Right lobe of liver (tissue), 6 donors: ENCODE data around the gene CLMN. TPM values are rescaled to one million over a fixed set of nuclear protein-coding genes. Genes with fewer than 3 reads are reported as not detected.
A peak's percentile ranks its signal among the peaks of the same experiment; 100 is the strongest.

ENCODE experiments used
- ATAC-seq, 4 donors: fragments of 200-7000 bp; cut with Tn5 transposase; one replicate each; pipeline ENCODE4 v1.9.1; 2020; ENCODE audit warnings: mild to moderate bottlenecking in 4 of 4, moderate library complexity in 4 of 4
- DNase-seq, 3 donors: peaks; one replicate each; pipeline ENCODE4 v3.0.0-alpha.2; 2020
- H3K27ac ChIP-seq, 3 donors: fragments of 200-600 bp; one replicate each; pipeline ENCODE4 v1.8.0; 2022
- H3K27me3 ChIP-seq, 2 donors: fragments of 200-600 bp; one replicate each; pipeline ENCODE4 v1.8.0; 2022
- H3K36me3 ChIP-seq, 4 donors: fragments of 200-600 bp; sonication (generic) in 1 of 4; one replicate each; pipeline versions ENCODE4 v1.5.1 to v1.8.0; 2017 to 2022; ENCODE audit warnings: control low read depth in 1 of 4
- H3K4me1 ChIP-seq, 4 donors: fragments of 200-600 bp; sonication (generic) in 1 of 4; one replicate each; pipeline versions ENCODE4 v1.5.1 to v1.8.0; 2017 to 2022; ENCODE audit warnings: control low read depth in 1 of 4
- H3K4me3 ChIP-seq, 3 donors: fragments of 200-600 bp; one replicate each; pipeline ENCODE4 v1.8.0; 2022
- H3K9me3 ChIP-seq, 4 donors: fragments of 200-600 bp; sonication (generic) in 1 of 4; one replicate each; pipeline versions ENCODE4 v1.5.1 to v1.8.0; 2017 to 2022; ENCODE audit warnings: control low read depth in 1 of 4
- CTCF ChIP-seq, 4 donors: fragments of 200-600 bp in 3 of 4; fragments of 450-650 bp in 1 of 4; IDR thresholded peaks; one replicate each; pipeline versions ENCODE4 v1.5.1 to v1.8.0; 2016 to 2022; ENCODE audit warnings: antibody characterized with exemption in 4 of 4, mild to moderate bottlenecking in 2 of 4
- POLR2A ChIP-seq: fragments of 450-650 bp; IDR thresholded peaks from one replicate; pipeline ENCODE4 v1.6.1; 2017; ENCODE audit warnings: antibody characterized with exemption, mild to moderate bottlenecking
- WGBS: methylation state at CpG from one replicate; pipeline ENCODE4 v1.1.6; 2018; ENCODE audit warnings: low coverage, low lambda C conversion rate; ENCODE audit not compliant: insufficient coverage; ENCODE audit errors: missing lambda C conversion rate; 5-methylcytosine and 5-hydroxymethylcytosine counted together
- intact Hi-C, 2 donors: fragments of 100-400 bp; cut with DNase I; formaldehyde crosslinking; loops; one replicate each; pipeline versions ENCODE4 v1.11.2 to v1.14.1; 2022
- total RNA-seq, 6 experiments: library from RNA; depleted of rRNA in 2 of 6; stranded (reverse); fragments of >200 nt in 2 of 6; fragmentation: NEBNext Ultra II Directional in 3 of 6; extraction: Animal tissue kit (Norgen Biotek cat#: 25700) in 3 of 6; gene quantifications; one replicate each; pipeline versions ENCODE4 v1.1.0 to v1.2.4, GENCODE V29; 2016 to 2023
- donor health status: DM: no; HTN: yes; CAD: no.
- donor health status: DM: no; HTN: no; CAD: no.
- donor health status: DM: no; HTN: no; CAD: no.
- donor health status: DM: no; HTN: yes; CAD: no.
- donor health status: DM: no; HTN: yes; CAD: no.

Gene CLMN
- total RNA-seq, 6 experiments from 2014 or later: 18.4 to 91.8 (median 47.8) TPM

- intact Hi-C loops: no loop called here
- H3K9me3 ChIP-seq: no peaks in the 10 kb centered on the region
- H3K27ac ChIP-seq: no peak overlapping the region
- peaks cover 0 to 30% (median 12%) of the 10 kb centered on the region in 4 donors for H3K4me1 ChIP-seq
- H3K4me3 ChIP-seq: no peak overlapping the region
- WGBS: 63% methylated on average over 3 of the region's 4 CpGs
- H3K36me3 ChIP-seq: peaks cover 0 to 5% (median 0%) of the 10 kb centered on the region in 4 donors
- ATAC-seq (no peak), DNase-seq (no peak)
- no peaks in the 10 kb centered on the region for H3K27me3 ChIP-seq
- TF ChIP-seq POLR2A: no peak
- TF ChIP-seq CTCF (IDR thresholded peaks at IDR 0.05): no peak
Observed at GRCh38 chr14:95218006-95218405, 101.7 kb downstream of the CLMN start.

- DNase-seq: no peak
- H3K36me3 ChIP-seq: peaks cover 0 to 5% (median 0%) of the 10 kb centered on the region in 4 donors
- peaks cover 0 to 32% (median 12%) of the 10 kb centered on the region in 4 donors for H3K4me1 ChIP-seq
- H3K27me3 ChIP-seq: no peaks in the 10 kb centered on the region
- 17% methylated on average over 2 of the region's 10 CpGs for WGBS
- H3K4me3 ChIP-seq: no peak overlapping the region
- ATAC-seq: peak in 3 of 4 donors; percentile 3 to 30 (median 16)
- peak overlapping the region in 1 of 3 donors; percentile 15 for H3K27ac ChIP-seq
- intact Hi-C loops: no loop called here
- TF ChIP-seq POLR2A (no peak), CTCF (IDR thresholded peaks at IDR 0.05) (no peak)
- H3K9me3 ChIP-seq: no peaks in the 10 kb centered on the region
Observed at GRCh38 chr14:95217391-95217900, 102.3 kb downstream of the CLMN start.

GRCh38 chr14:95216008-95216407 is 103.7 kb downstream of the CLMN start:
- intact Hi-C loops: no loop called here
- no peaks in the 10 kb centered on the region for H3K9me3 ChIP-seq
- ATAC-seq: no peak

GRCh38 chr14:95215094-95215725 is 104.5 kb downstream of the CLMN start:
- H3K27ac ChIP-seq: no peak overlapping the region
- intact Hi-C loops: no loop called here
- no peaks in the 10 kb centered on the region for H3K9me3 ChIP-seq
- no peaks in the 10 kb centered on the region for H3K27me3 ChIP-seq
- DNase-seq (no peak), ATAC-seq (no peak)
- peaks cover 0 to 5% (median 0%) of the 10 kb centered on the region in 4 donors for H3K36me3 ChIP-seq
- TF ChIP-seq CTCF (IDR thresholded peaks at IDR 0.05): no peak
- TF ChIP-seq POLR2A: no peak
- H3K4me3 ChIP-seq: no peak overlapping the region
- H3K4me1 ChIP-seq: peaks cover 0 to 23% (median 10%) of the 10 kb centered on the region in 4 donors
- WGBS: 46% methylated on average over 3 of the region's 3 CpGs

More at GRCh38 chr14:95216008-95216407, 103.7 kb downstream of the CLMN start:
- Histone ChIP-seq H3K4me1 (peaks cover 0 to 26% (median 12%) of the 10 kb centered on the region in 4 donors), H3K36me3 (peaks cover 0 to 5% (median 0%) of the 10 kb centered on the region in 4 donors), H3K27me3 (no peaks in the 10 kb centered on the region), H3K27ac (no peak overlapping the region), H3K4me3 (no peak overlapping the region)
- no peak for DNase-seq
- 87% methylated on average over 7 of the region's 8 CpGs for WGBS
- no peak for TF ChIP-seq POLR2A
- no peak for TF ChIP-seq CTCF (IDR thresholded peaks at IDR 0.05)
